CD14-positive monocyte (primary cell): ENCODE data around the gene TSHZ3. TPM values are rescaled to one million over a fixed set of nuclear protein-coding genes. Genes with fewer than 3 reads are reported as not detected.

Source experiments
- DNase-seq, 3 donors: peaks; one replicate each; pipeline ENCODE4 v3.0.0-alpha.2; 2011 to 2022
- H2AFZ ChIP-seq: 2 replicates; pipeline ENCODE4 v1.6.0; 2012; ENCODE audit warnings: mild to moderate bottlenecking, low read depth, low read length, inconsistent platforms; ENCODE audit not compliant: insufficient read depth, poor library complexity, severe bottlenecking
- H3K27ac ChIP-seq, 2 donors: 1 replicate in 1 of 2; 2 replicates in 1 of 2; pipeline ENCODE4 v1.5.1; 2012 to 2013; ENCODE audit warnings: low read length in 2 of 2, control low read depth in 1 of 2, inconsistent platforms in 1 of 2, low read depth in 1 of 2, mild to moderate bottlenecking in 1 of 2
- H3K27me3 ChIP-seq, 2 donors: one replicate each; pipeline versions ENCODE4 v1.6.0 to v1.6.1; 2011 to 2013; ENCODE audit warnings: low read length in 2 of 2; ENCODE audit not compliant: control insufficient read depth in 2 of 2, insufficient read depth in 2 of 2
- H3K36me3 ChIP-seq, 2 donors: replicated peaks in 1 of 2; 1 replicate in 1 of 2; 2 replicates in 1 of 2; pipeline versions ENCODE4 v1.5.1 to v1.6.1; 2012 to 2013; ENCODE audit warnings: low read length in 2 of 2, control low read depth in 1 of 2, inconsistent platforms in 1 of 2, mild to moderate bottlenecking in 1 of 2; ENCODE audit not compliant: insufficient read depth in 2 of 2, control insufficient read depth in 1 of 2
- H3K4me1 ChIP-seq, 2 donors: 1 replicate in 1 of 2; 2 replicates in 1 of 2; pipeline versions ENCODE4 v1.5.1 to v1.6.1; 2012 to 2013; ENCODE audit warnings: low read length in 2 of 2, control low read depth in 1 of 2, inconsistent platforms in 1 of 2, mild to moderate bottlenecking in 1 of 2, moderate library complexity in 1 of 2; ENCODE audit not compliant: insufficient read depth in 2 of 2, control insufficient read depth in 1 of 2
- H3K4me2 ChIP-seq: replicated peaks from 2 replicates; pipeline ENCODE3; 2012; ENCODE audit warnings: low read length, moderate library complexity, mild to moderate bottlenecking; ENCODE audit not compliant: poor library complexity, severe bottlenecking; ENCODE audit errors: extremely low read depth
- H3K4me3 ChIP-seq, 3 experiments: fragments of 200-600 bp in 1 of 3; sonication (generic) in 1 of 3; replicated peaks in 1 of 3; 1 replicate in 2 of 3; 2 replicates in 1 of 3; pipeline ENCODE4 v1.5.1; 2011 to 2013; ENCODE audit warnings: low read length in 3 of 3, mild to moderate bottlenecking in 3 of 3, control low read depth in 2 of 3, low read depth in 2 of 3, inconsistent platforms in 1 of 3, moderate library complexity in 1 of 3
- H3K79me2 ChIP-seq: 2 replicates; pipeline ENCODE4 v1.6.0; 2012; ENCODE audit warnings: mild to moderate bottlenecking, control low read depth, inconsistent platforms, low read length, moderate library complexity; ENCODE audit not compliant: insufficient read depth
- H3K9ac ChIP-seq: 2 replicates; pipeline ENCODE4 v1.6.0; 2017; ENCODE audit warnings: low read length, mild to moderate bottlenecking; ENCODE audit not compliant: insufficient read depth, poor library complexity, severe bottlenecking
- H3K9me3 ChIP-seq, 2 donors: replicated peaks in 1 of 2; 1 replicate in 1 of 2; 2 replicates in 1 of 2; pipeline versions ENCODE4 v1.5.1 to v1.6.1; 2012 to 2013; ENCODE audit warnings: low read length in 2 of 2, control low read depth in 1 of 2; ENCODE audit not compliant: control insufficient read depth in 1 of 2, insufficient read depth in 1 of 2
- H4K20me1 ChIP-seq: 2 replicates; pipeline ENCODE4 v1.6.0; 2012; ENCODE audit warnings: mild to moderate bottlenecking, low read length, control low read depth, moderate library complexity; ENCODE audit not compliant: insufficient read depth
- H3K27ac Mint-ChIP-seq, 7 donors: one replicate each; pipeline ENCODE4 v1.8.0; 2020; ENCODE audit warnings: mild to moderate bottlenecking in 7 of 7, mixed read lengths in 7 of 7, moderate library complexity in 6 of 7, inconsistent platforms in 2 of 7
- H3K27me3 Mint-ChIP-seq, 3 donors: one replicate each; pipeline ENCODE4 v1.8.0; 2021 to 2022; ENCODE audit warnings: low read depth in 3 of 3, mild to moderate bottlenecking in 3 of 3, mixed read lengths in 3 of 3, moderate library complexity in 3 of 3, inconsistent platforms in 1 of 3
- H3K36me3 Mint-ChIP-seq, 2 donors: one replicate each; pipeline ENCODE4 v1.8.0; 2020; ENCODE audit warnings: mixed read lengths in 2 of 2, inconsistent platforms in 1 of 2, mild to moderate bottlenecking in 1 of 2
- H3K4me1 Mint-ChIP-seq: one replicate; pipeline ENCODE4 v1.8.0; 2020; ENCODE audit warnings: mild to moderate bottlenecking, mixed read lengths
- H3K4me3 Mint-ChIP-seq, 2 donors: one replicate each; pipeline ENCODE4 v1.8.0; 2020; ENCODE audit warnings: mild to moderate bottlenecking in 2 of 2, mixed read lengths in 2 of 2, moderate library complexity in 1 of 2
- H3K9me3 Mint-ChIP-seq, 7 donors: one replicate each; pipeline ENCODE4 v1.8.0; 2020 to 2022; ENCODE audit warnings: mixed read lengths in 7 of 7, mild to moderate bottlenecking in 6 of 7, moderate library complexity in 6 of 7, inconsistent platforms in 2 of 7
- CTCF ChIP-seq: fragments of 200-600 bp; IDR thresholded peaks from one replicate; pipeline ENCODE4 v1.8.0; 2022; ENCODE audit warnings: antibody characterized with exemption, mild to moderate bottlenecking
- WGBS: methylation state at CpG from one replicate; pipeline ENCODE4 v1.1.5; 2013; ENCODE audit warnings: missing lambda C conversion rate; ENCODE audit not compliant: insufficient coverage; 5-methylcytosine and 5-hydroxymethylcytosine counted together
- intact Hi-C, 2 donors: fragments of 100-400 bp; cut with micrococcal nuclease; formaldehyde crosslinking; loops; one replicate each; pipeline versions ENCODE4 v1.15.0 to v1.15.1; 2023
- polyA plus RNA-seq, 3 donors: library from polyadenylated mRNA; depleted of rRNA in 1 of 3; unstranded in 2 of 3; stranded (reverse) in 1 of 3; fragments of 300-500 nt in 2 of 3; fragments of >200 nt in 1 of 3; fragmentation: Illumina TruSeq in 2 of 3; gene quantifications; 1 replicate in 2 of 3; 2 replicates in 1 of 3; pipeline ENCODE4 v1.2.3, GENCODE V29; 2012 to 2021

The TSHZ3 gene
- polyA plus RNA-seq, 3 donors, result 2.3 to 5.8 (median 3.3) TPM

- H3K9me3 Mint-ChIP-seq, result peaks cover 0 to 3% (median 0%) of the 10 kb centered on the region in 7 donors
- Histone ChIP-seq H3K36me3 (peaks cover 23 to 44% of the 10 kb centered on the region in 2 donors), H3K4me1 (no peaks in the 10 kb centered on the region), H3K4me2 (no peak overlapping the region), H3K79me2 (peaks cover 19% of the 10 kb centered on the region), H3K9me3 (no peaks in the 10 kb centered on the region), H3K9ac (no peak overlapping the region), H2AFZ (no peak overlapping the region), H3K4me3 (no peak overlapping the region), H4K20me1 (peaks cover 62% of the 10 kb centered on the region), H3K27ac (no peak overlapping the region), H3K27me3 (no peaks in the 10 kb centered on the region)
- no peak for TF ChIP-seq CTCF
- intact Hi-C loops, result no loop called here
- H3K27me3 Mint-ChIP-seq, result peaks cover 0 to 1% (median 0%) of the 10 kb centered on the region in 3 donors
- WGBS, result 98% methylated on average over 16 of the region's 16 CpGs
- DNase-seq, result no peak
- peaks cover 23% of the 10 kb centered on the region for H3K4me1 Mint-ChIP-seq
- H3K4me3 Mint-ChIP-seq, result no peak overlapping the region
- peaks cover 44 to 57% of the 10 kb centered on the region in 2 donors for H3K36me3 Mint-ChIP-seq
- H3K27ac Mint-ChIP-seq, result no peak overlapping the region
Observed at GRCh38 chr19:31279436-31279765, 69.8 kb downstream of the TSHZ3 start.

- no peak for TF ChIP-seq CTCF
- no peak overlapping the region for H3K9ac ChIP-seq
- H2AFZ ChIP-seq, result no peak overlapping the region
- H3K9me3 ChIP-seq, result no peaks in the 10 kb centered on the region
- H3K27me3 ChIP-seq, result no peaks in the 10 kb centered on the region
- H3K4me3 Mint-ChIP-seq, result no peak overlapping the region
- no peak overlapping the region for H3K27ac ChIP-seq
- peaks cover 15% of the 10 kb centered on the region for H3K79me2 ChIP-seq
- peaks cover 19% of the 10 kb centered on the region for H3K4me1 Mint-ChIP-seq
- H3K4me3 ChIP-seq, result no peak overlapping the region
- peak overlapping the region in 1 of 7 donors; percentile 37 for H3K27ac Mint-ChIP-seq
- peaks cover 0 to 3% (median 0%) of the 10 kb centered on the region in 7 donors for H3K9me3 Mint-ChIP-seq
- H3K4me2 ChIP-seq, result no peak overlapping the region
- peaks cover 57% of the 10 kb centered on the region for H4K20me1 ChIP-seq
- DNase-seq, result no peak
- H3K4me1 ChIP-seq, result no peaks in the 10 kb centered on the region
- peaks cover 47 to 56% of the 10 kb centered on the region in 2 donors for H3K36me3 Mint-ChIP-seq
- intact Hi-C loops, result no loop called here
- H3K27me3 Mint-ChIP-seq, result peaks cover 0 to 1% (median 0%) of the 10 kb centered on the region in 3 donors
- 97% methylated on average over 32 of the region's 37 CpGs for WGBS
- H3K36me3 ChIP-seq, result peaks cover 23 to 44% of the 10 kb centered on the region in 2 donors
Observed at GRCh38 chr19:31278555-31279435, 70.4 kb downstream of the TSHZ3 start.
